HL-60 (cell line): Measurements from ENCODE around the gene ANKRD39.

Source experiments
- DNase-seq, 2 experiments: peaks; one replicate each; pipeline ENCODE4 v3.0.0-alpha.2; 2010 to 2020; ENCODE audit warnings: low read depth in 1 of 2, low spot score in 1 of 2
- H3K27ac ChIP-seq: fragments of 250-450 bp; sonication (Bioruptor Pico); replicated peaks from 2 replicates; pipeline ENCODE4 v1.5.1; 2020; ENCODE audit warnings: mild to moderate bottlenecking, moderate library complexity
- H3K27me3 ChIP-seq: fragments of 250-450 bp; sonication (Bioruptor Pico); 2 replicates; pipeline ENCODE4 v1.5.1; 2021; ENCODE audit warnings: mild to moderate bottlenecking, moderate library complexity; ENCODE audit not compliant: insufficient read depth, poor library complexity, severe bottlenecking
- H3K4me3 ChIP-seq: replicated peaks from 2 replicates; pipeline ENCODE4 v1.5.1; 2011; ENCODE audit warnings: mild to moderate bottlenecking, control low read depth, low read length; ENCODE audit not compliant: insufficient read depth
- CTCF ChIP-seq: IDR thresholded peaks from one replicate; pipeline ENCODE4 v1.5.1; 2011; ENCODE audit warnings: low read length, control low read depth, inconsistent platforms; ENCODE audit not compliant: insufficient read depth
- GABPA ChIP-seq: IDR thresholded peaks from 2 replicates; pipeline ENCODE4 v1.6.1; 2012; ENCODE audit warnings: low read depth
- POLR2AphosphoS5 ChIP-seq: IDR thresholded peaks from 2 replicates; pipeline ENCODE4 v1.6.1; 2012; ENCODE audit warnings: low read depth
- REST ChIP-seq: IDR thresholded peaks from 2 replicates; pipeline ENCODE4 v1.6.1; 2012; ENCODE audit warnings: low read depth; ENCODE audit not compliant: insufficient replicate concordance
- SPI1 ChIP-seq: IDR thresholded peaks from 2 replicates; pipeline ENCODE4 v1.6.1; 2012; ENCODE audit warnings: low read depth, mild to moderate bottlenecking, borderline replicate concordance

The ANKRD39 gene

GRCh38 chr2:96816127-96816835 is 41.5 kb downstream of the ANKRD39 start, which contains the start of gene CNNM3:
Gene CNNM3, plus strand, starts transcription at chr2:96816268. Its CDS starts 10 bp downstream, at chr2:96816278.
- Histone ChIP-seq H3K27ac (peak within 1 kb of the TSS; percentile 69), H3K4me3 (peak within 1 kb of the TSS; percentile 82), H3K27me3 (no peaks in the 10 kb centered on the region)
- DNase-seq, result peak; percentile 66 to 97
- TF ChIP-seq SPI1, result no peak
- peak; percentile 65; the same call in 1 of the 2 replicates for TF ChIP-seq POLR2AphosphoS5

- TF ChIP-seq CTCF (no peak), REST (peak; percentile 50)
- no peak for DNase-seq
- Histone ChIP-seq H3K27me3 (no peaks in the 10 kb centered on the region), H3K27ac (peak overlapping the region; percentile 57), H3K4me3 (peak overlapping the region; percentile 82)
Measured at GRCh38 chr2:96815326-96816126, 42.3 kb downstream of the ANKRD39 start.

GRCh38 chr2:96813656-96814055 is 44.2 kb downstream of the ANKRD39 start:
- Histone ChIP-seq H3K27me3 (no peaks in the 10 kb centered on the region), H3K4me3 (no peak overlapping the region), H3K27ac (no peak overlapping the region)
- TF ChIP-seq SPI1, result no peak
- DNase-seq, result no peak

GRCh38 chr2:96811917-96812316 is 45.9 kb downstream of the ANKRD39 start:
- DNase-seq, result no peak
- H3K27me3 ChIP-seq, result no peaks in the 10 kb centered on the region
- H3K27ac ChIP-seq, result no peak overlapping the region
- H3K4me3 ChIP-seq, result no peak overlapping the region
- TF ChIP-seq POLR2AphosphoS5 (no peak), SPI1 (no peak), REST (no peak)

GRCh38 chr2:96810783-96811192 is 47.0 kb downstream of the ANKRD39 start:
- DNase-seq, result no peak
- Histone ChIP-seq H3K4me3 (no peak overlapping the region), H3K27ac (no peak overlapping the region), H3K27me3 (no peaks in the 10 kb centered on the region)
- TF ChIP-seq CTCF (no peak), SPI1 (no peak), POLR2AphosphoS5 (no peak), GABPA (no peak), REST (no peak)
